DOHH2 (cell line): ENCODE results near the gene MYADML2.

ENCODE experiments used
- H3F3A ChIP-seq: fragments of 200-600 bp; sonication (generic), shearing (Covaris generic); 2 replicates; pipeline ENCODE4 v1.6.0; 2016; ENCODE audit warnings: antibody characterized with exemption, mild to moderate bottlenecking; ENCODE audit not compliant: control insufficient read depth, insufficient read depth
- H3K27ac ChIP-seq: fragments of 200-600 bp; sonication (generic); 2 replicates; pipeline ENCODE4 v1.5.1; 2014; ENCODE audit warnings: low read depth, mild to moderate bottlenecking, low read length, moderate library complexity
- H3K27me3 ChIP-seq: fragments of 200-600 bp; sonication (generic); 2 replicates; pipeline ENCODE4 v1.6.1; 2014; ENCODE audit warnings: mild to moderate bottlenecking, low read length, mixed read lengths; ENCODE audit not compliant: control insufficient read depth
- H3K36me3 ChIP-seq: fragments of 200-600 bp; sonication (generic); 2 replicates; pipeline ENCODE4 v1.6.1; 2014; ENCODE audit warnings: mild to moderate bottlenecking, low read length, moderate library complexity, mixed read lengths; ENCODE audit not compliant: control insufficient read depth
- H3K4me1 ChIP-seq: fragments of 200-600 bp; sonication (generic); 2 replicates; pipeline ENCODE4 v1.6.1; 2014; ENCODE audit warnings: mild to moderate bottlenecking, low read length, mixed read lengths; ENCODE audit not compliant: control insufficient read depth
- H3K4me2 ChIP-seq: fragments of 200-600 bp; sonication (generic); 2 replicates; pipeline ENCODE4 v1.6.0; 2014; ENCODE audit warnings: mild to moderate bottlenecking, low read length, moderate library complexity
- H3K4me3 ChIP-seq: fragments of 200-600 bp; sonication (generic); 2 replicates; pipeline ENCODE4 v1.5.1; 2014; ENCODE audit warnings: mild to moderate bottlenecking, low read length, mixed read lengths
- H3K79me2 ChIP-seq: fragments of 200-600 bp; sonication (generic); 2 replicates; pipeline ENCODE4 v1.6.1; 2014; ENCODE audit warnings: mild to moderate bottlenecking, low read length, mixed read lengths; ENCODE audit not compliant: control insufficient read depth
- H3K9me2 ChIP-seq: fragments of 200-600 bp; sonication (generic); replicated peaks from 2 replicates; pipeline ENCODE4 v1.6.1; 2014; ENCODE audit warnings: mild to moderate bottlenecking, low read length, mixed read lengths; ENCODE audit not compliant: control insufficient read depth
- H3K9me3 ChIP-seq: fragments of 200-600 bp; sonication (generic); 2 replicates; pipeline ENCODE4 v1.6.1; 2014; ENCODE audit warnings: antibody characterized with exemption, low read length, mixed read lengths; ENCODE audit not compliant: control insufficient read depth, insufficient read depth
- H4K20me1 ChIP-seq: fragments of 200-600 bp; sonication (generic); 2 replicates; pipeline ENCODE4 v1.6.0; 2014; ENCODE audit warnings: low read depth, mild to moderate bottlenecking, antibody characterized with exemption, low read length, moderate library complexity; ENCODE audit not compliant: control insufficient read depth, insufficient read depth
- EZH2phosphoT487 ChIP-seq: fragments of 200-600 bp; sonication (generic); IDR thresholded peaks from 2 replicates; pipeline ENCODE4 v1.6.1; 2017; ENCODE audit warnings: borderline replicate concordance, mild to moderate bottlenecking, antibody characterized with exemption, low read length, moderate library complexity, mixed read lengths
- TF ChIP-seq, protein P1 (sequence below): fragments of 200-600 bp; sonication (generic); IDR thresholded peaks from one replicate; pipeline ENCODE4 v1.5.1; 2014; ENCODE audit warnings: antibody characterized with exemption, mild to moderate bottlenecking, low read depth, low read length; ENCODE audit not compliant: poor library complexity, severe bottlenecking

Gene MYADML2

GRCh38 chr17:81961521-81962498 is 14.8 kb upstream of the MYADML2 start:
- TF ChIP-seq EZH2phosphoT487, result no peak
- TF ChIP-seq, protein P1, sequence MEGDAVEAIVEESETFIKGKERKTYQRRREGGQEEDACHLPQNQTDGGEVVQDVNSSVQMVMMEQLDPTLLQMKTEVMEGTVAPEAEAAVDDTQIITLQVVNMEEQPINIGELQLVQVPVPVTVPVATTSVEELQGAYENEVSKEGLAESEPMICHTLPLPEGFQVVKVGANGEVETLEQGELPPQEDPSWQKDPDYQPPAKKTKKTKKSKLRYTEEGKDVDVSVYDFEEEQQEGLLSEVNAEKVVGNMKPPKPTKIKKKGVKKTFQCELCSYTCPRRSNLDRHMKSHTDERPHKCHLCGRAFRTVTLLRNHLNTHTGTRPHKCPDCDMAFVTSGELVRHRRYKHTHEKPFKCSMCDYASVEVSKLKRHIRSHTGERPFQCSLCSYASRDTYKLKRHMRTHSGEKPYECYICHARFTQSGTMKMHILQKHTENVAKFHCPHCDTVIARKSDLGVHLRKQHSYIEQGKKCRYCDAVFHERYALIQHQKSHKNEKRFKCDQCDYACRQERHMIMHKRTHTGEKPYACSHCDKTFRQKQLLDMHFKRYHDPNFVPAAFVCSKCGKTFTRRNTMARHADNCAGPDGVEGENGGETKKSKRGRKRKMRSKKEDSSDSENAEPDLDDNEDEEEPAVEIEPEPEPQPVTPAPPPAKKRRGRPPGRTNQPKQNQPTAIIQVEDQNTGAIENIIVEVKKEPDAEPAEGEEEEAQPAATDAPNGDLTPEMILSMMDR, result no peak
- H3K27me3 ChIP-seq, result peaks cover 64% of the 10 kb centered on the region
- no peaks in the 10 kb centered on the region for H4K20me1 ChIP-seq
- H3F3A ChIP-seq, result no peaks in the 10 kb centered on the region
- no peaks in the 10 kb centered on the region for H3K9me2 ChIP-seq
- H3K4me1 ChIP-seq, result peaks cover 14% of the 10 kb centered on the region
- no peak overlapping the region for H3K4me3 ChIP-seq
- H3K36me3 ChIP-seq, result no peaks in the 10 kb centered on the region
- H3K9me3 ChIP-seq, result no peaks in the 10 kb centered on the region
- no peak overlapping the region for H3K27ac ChIP-seq
- no peak overlapping the region for H3K4me2 ChIP-seq
- H3K79me2 ChIP-seq, result no peaks in the 10 kb centered on the region

GRCh38 chr17:81961087-81961511 is 14.1 kb upstream of the MYADML2 start, which contains the start of gene NOTUM:
TSS of gene NOTUM (minus strand) at chr17:81961187. CDS start at chr17:81960909, 278 bp downstream.
- Histone ChIP-seq H3K27ac (no peak within 1 kb of the TSS), H3K4me3 (peak within 1 kb of the TSS; percentile 64)
- TF ChIP-seq, protein P1, result no peak
- no peak for TF ChIP-seq EZH2phosphoT487

GRCh38 chr17:81960130-81960958 is 13.3 kb upstream of the MYADML2 start:
- Histone ChIP-seq H3F3A (no peaks in the 10 kb centered on the region), H3K36me3 (no peaks in the 10 kb centered on the region), H4K20me1 (no peaks in the 10 kb centered on the region), H3K4me1 (peaks cover 7% of the 10 kb centered on the region; the same call in 1 of the 2 replicates), H3K4me3 (peak overlapping the region; percentile 64), H3K27ac (no peak overlapping the region), H3K27me3 (peaks cover 52% of the 10 kb centered on the region), H3K9me2 (no peaks in the 10 kb centered on the region), H3K9me3 (no peaks in the 10 kb centered on the region), H3K79me2 (no peaks in the 10 kb centered on the region), H3K4me2 (peak overlapping the region; percentile 71)
- TF ChIP-seq EZH2phosphoT487, result no peak
- TF ChIP-seq, protein P1, result no peak

More at GRCh38 chr17:81961087-81961511, 14.1 kb upstream of the MYADML2 start, which contains the start of gene NOTUM:
- no peaks in the 10 kb centered on the region for H3K9me2 ChIP-seq
- H3K4me2 ChIP-seq, result peak within 1 kb of the TSS; percentile 71
- no peaks in the 10 kb centered on the region for H3F3A ChIP-seq
- H3K9me3 ChIP-seq, result no peaks in the 10 kb centered on the region
- no peaks in the 10 kb centered on the region for H3K79me2 ChIP-seq
- H4K20me1 ChIP-seq, result no peaks in the 10 kb centered on the region
- H3K27me3 ChIP-seq, result peaks cover 57% of the 10 kb centered on the region
- H3K4me1 ChIP-seq, result peaks cover 7% of the 10 kb centered on the region; the same call in 1 of the 2 replicates
- H3K36me3 ChIP-seq, result no peaks in the 10 kb centered on the region
